ENCODE measurements around the gene IL15. TPM values are rescaled to one million over a fixed set of nuclear protein-coding genes. Genes with fewer than 3 reads are reported as not detected.

The IL15 gene, protein sequence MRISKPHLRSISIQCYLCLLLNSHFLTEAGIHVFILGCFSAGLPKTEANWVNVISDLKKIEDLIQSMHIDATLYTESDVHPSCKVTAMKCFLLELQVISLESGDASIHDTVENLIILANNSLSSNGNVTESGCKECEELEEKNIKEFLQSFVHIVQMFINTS
- total RNA-seq (2014; rRNA removed; shearing (Covaris generic)), result 0.27 and 1.5 TPM in 2 replicates

DNA sequence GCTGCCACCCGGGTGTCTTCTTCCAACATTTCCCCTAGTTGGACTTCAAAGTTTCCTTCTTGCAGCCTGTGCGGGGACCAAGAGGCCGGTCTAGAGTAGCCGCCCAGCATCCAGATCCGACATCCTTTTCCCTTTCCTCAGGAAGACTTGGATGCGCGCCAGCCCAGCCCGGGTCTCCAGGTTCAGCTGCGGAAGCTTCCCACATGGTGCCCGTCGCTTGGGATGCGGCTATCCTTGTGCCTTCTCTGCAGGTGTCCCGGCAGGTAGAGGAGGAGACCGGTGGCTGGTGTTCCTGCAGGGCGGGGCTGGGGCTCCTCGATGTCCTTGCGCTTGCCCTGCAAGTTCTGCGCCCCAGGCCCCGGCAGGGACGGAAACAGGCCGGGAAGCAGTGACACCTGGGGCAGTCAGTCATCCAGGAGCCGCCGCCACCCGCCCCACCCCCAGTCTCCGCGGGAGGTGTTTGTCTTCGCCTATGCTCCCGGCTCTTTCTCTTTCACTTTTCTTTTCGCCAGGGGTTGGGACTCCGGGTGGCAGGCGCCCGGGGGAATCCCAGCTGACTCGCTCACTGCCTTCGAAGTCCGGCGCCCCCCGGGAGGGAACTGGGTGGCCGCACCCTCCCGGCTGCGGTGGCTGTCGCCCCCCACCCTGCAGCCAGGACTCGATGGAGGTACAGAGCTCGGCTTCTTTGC, at the start of gene IL15:
TSS of gene IL15 (plus strand) at position 502 of the 689 bp plus-strand sequence. CDS start 82,882 bp downstream, outside the sequence.

All from A375 (cell line).